ENCODE measurements around the gene XRN2. TPM values are rescaled to one million over a fixed set of nuclear protein-coding genes. Genes with fewer than 3 reads are reported as not detected.

XRN2 gene
- total RNA-seq, 1 donor from 2014 or later: 76.6 TPM

- no peak for DNase-seq (ENCODE audit: extremely low spot score, unreplicated experiment)
- no peak overlapping the region for H3K27ac Mint-ChIP-seq
- H3K27me3 Mint-ChIP-seq: peaks cover 76% of the 10 kb centered on the region
- TF ChIP-seq, protein P1, sequence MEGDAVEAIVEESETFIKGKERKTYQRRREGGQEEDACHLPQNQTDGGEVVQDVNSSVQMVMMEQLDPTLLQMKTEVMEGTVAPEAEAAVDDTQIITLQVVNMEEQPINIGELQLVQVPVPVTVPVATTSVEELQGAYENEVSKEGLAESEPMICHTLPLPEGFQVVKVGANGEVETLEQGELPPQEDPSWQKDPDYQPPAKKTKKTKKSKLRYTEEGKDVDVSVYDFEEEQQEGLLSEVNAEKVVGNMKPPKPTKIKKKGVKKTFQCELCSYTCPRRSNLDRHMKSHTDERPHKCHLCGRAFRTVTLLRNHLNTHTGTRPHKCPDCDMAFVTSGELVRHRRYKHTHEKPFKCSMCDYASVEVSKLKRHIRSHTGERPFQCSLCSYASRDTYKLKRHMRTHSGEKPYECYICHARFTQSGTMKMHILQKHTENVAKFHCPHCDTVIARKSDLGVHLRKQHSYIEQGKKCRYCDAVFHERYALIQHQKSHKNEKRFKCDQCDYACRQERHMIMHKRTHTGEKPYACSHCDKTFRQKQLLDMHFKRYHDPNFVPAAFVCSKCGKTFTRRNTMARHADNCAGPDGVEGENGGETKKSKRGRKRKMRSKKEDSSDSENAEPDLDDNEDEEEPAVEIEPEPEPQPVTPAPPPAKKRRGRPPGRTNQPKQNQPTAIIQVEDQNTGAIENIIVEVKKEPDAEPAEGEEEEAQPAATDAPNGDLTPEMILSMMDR (conservative IDR thresholded peaks at IDR 0.05): no peak
- H3K4me1 Mint-ChIP-seq (ENCODE audit: unreplicated experiment): peaks cover 4% of the 10 kb centered on the region
- H3K9me3 Mint-ChIP-seq: no peaks in the 10 kb centered on the region
- peaks cover 18% of the 10 kb centered on the region for H3K36me3 Mint-ChIP-seq
- H3K4me3 Mint-ChIP-seq: no peak overlapping the region
These were observed 90.8 kb downstream of the XRN2 start for GRCh38 chr20:21393816-21394519.

GRCh38 chr20:21394551-21394950, 91.4 kb downstream of the XRN2 start:
- TF ChIP-seq, protein P1 (conservative IDR thresholded peaks at IDR 0.05): no peak
- no peak for DNase-seq (ENCODE audit: extremely low spot score, unreplicated experiment)
- H3K27me3 Mint-ChIP-seq: peaks cover 79% of the 10 kb centered on the region
- H3K9me3 Mint-ChIP-seq: no peaks in the 10 kb centered on the region
- H3K36me3 Mint-ChIP-seq: peaks cover 16% of the 10 kb centered on the region
- H3K4me3 Mint-ChIP-seq: no peak overlapping the region
- no peak overlapping the region for H3K27ac Mint-ChIP-seq
- peaks cover 4% of the 10 kb centered on the region for H3K4me1 Mint-ChIP-seq (ENCODE audit: unreplicated experiment)

GRCh38 chr20:21395051-21395665, 92.0 kb downstream of the XRN2 start:
- Mint-ChIP-seq H3K27me3 (peaks cover 81% of the 10 kb centered on the region), H3K36me3 (peaks cover 12% of the 10 kb centered on the region), H3K4me1 (ENCODE audit: unreplicated experiment) (peaks cover 4% of the 10 kb centered on the region), H3K9me3 (no peaks in the 10 kb centered on the region), H3K4me3 (peak overlapping the region; percentile 71), H3K27ac (no peak overlapping the region)
- DNase-seq (ENCODE audit: extremely low spot score, unreplicated experiment): no peak
- TF ChIP-seq, protein P1 (conservative IDR thresholded peaks at IDR 0.05): no peak

DNA sequence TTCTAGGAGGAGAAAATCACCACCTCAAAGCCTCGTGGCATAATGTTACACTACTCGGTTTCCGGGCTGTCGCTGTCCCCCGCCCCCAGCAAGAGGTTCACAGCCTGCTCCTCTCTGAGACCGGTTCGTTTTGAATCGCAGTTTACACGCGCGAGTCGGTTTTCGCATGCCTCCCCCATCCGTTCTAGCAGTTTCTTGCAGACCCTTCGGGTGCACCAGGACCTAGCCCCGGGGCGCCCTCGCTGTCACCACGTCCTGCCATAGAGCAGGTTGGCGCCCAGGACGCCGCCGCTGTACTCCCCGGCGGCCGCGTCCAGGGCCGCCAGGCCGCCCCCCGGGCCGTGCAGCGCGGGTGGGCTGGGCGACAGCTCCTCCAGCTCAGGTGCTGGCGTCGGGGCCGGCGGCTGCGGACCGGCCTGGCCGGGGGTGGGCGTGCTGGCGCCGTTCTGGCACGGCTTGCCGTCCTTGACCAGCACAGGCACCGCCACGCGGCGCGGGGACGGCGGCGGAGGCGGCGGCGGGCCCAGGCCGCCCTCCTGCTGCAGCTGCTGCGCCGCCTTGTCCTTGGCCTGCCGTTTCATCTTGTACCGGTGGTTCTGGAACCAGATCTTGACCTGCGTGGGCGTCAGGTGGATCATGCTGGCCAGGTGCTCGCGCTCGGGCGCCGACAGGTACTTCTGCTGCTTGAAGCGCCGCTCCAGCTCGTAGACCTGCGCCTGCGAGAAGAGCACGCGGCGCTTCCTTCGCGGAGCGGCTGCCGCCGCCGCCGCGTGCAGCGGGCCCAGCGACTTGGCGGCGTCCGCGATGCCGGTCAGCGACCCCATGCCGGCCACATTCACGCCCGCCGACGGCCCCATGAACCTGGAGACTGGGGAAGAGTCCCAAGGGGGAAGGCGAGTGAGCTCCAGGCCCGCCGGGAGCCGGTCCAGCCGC, 92.8 kb downstream of the XRN2 start:
- peaks cover 81% of the 10 kb centered on the region for H3K27me3 Mint-ChIP-seq
- TF ChIP-seq, protein P1 (conservative IDR thresholded peaks at IDR 0.05): no peak
- peaks cover 4% of the 10 kb centered on the region for H3K4me1 Mint-ChIP-seq (ENCODE audit: unreplicated experiment)
- no peaks in the 10 kb centered on the region for H3K9me3 Mint-ChIP-seq
- H3K36me3 Mint-ChIP-seq: peaks cover 7% of the 10 kb centered on the region
- peak overlapping the region; percentile 71 for H3K4me3 Mint-ChIP-seq
- no peak for DNase-seq (ENCODE audit: extremely low spot score, unreplicated experiment)
- no peak overlapping the region for H3K27ac Mint-ChIP-seq

DNA sequence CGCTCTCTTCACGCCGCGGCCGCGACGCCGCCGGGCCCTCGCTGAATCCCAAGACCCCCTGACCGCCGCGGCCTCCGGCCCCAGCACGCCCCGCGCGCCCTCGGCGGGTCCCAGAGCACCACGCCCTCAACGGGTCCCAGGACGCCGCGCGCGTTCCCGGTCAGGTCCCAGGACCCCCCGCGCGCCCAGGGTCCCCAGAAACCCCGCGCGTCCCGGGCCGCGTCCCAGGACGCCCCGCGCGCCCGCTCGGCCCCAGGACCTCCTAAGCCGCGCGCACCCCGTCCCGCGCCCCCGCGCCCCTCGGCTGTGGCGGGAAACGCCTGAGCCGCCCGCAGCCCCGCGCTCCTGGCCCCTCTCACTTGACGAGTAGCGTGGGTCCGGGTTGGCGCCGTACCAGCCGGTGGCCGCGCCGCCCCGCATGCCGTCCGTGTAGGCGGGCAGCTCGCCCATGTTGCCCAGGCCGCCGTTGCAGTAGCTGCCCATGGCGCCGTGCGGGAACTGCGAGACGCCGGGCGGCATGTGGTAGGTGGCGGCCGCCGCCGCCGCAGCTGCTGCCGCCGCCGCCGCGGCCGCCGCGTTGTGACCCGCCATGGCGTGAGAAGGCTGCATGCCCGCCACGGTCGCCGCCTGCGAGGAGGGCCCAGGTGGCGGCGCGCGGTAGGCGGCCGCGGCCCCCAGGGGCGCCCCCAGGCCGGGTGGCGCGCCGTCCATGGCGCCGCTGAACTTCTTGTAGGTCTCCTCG, 93.6 kb downstream of the XRN2 start:
- H3K4me3 Mint-ChIP-seq: no peak overlapping the region
- TF ChIP-seq, protein P1 (conservative IDR thresholded peaks at IDR 0.05): no peak
- H3K9me3 Mint-ChIP-seq: no peaks in the 10 kb centered on the region
- H3K27me3 Mint-ChIP-seq: peaks cover 82% of the 10 kb centered on the region
- no peak for DNase-seq (ENCODE audit: extremely low spot score, unreplicated experiment)
- H3K36me3 Mint-ChIP-seq: peaks cover 3% of the 10 kb centered on the region
- H3K4me1 Mint-ChIP-seq (ENCODE audit: unreplicated experiment): peaks cover 3% of the 10 kb centered on the region
- H3K27ac Mint-ChIP-seq: no peak overlapping the region

Data from type B pancreatic cell (in vitro differentiated cells).